Kidney (tissue), 14 donors: ENCODE results near the gene SLC4A2. TPM values are rescaled to one million over a fixed set of nuclear protein-coding genes. Genes with fewer than 3 reads are reported as not detected.

Source experiments
- DNase-seq, 5 donors: peaks; one replicate each; pipeline ENCODE4 v3.0.0-alpha.2; 2013 to 2020
- FAIRE-seq: peaks from 2 replicates; lab custom pipeline; 2012; peaks lifted over from hg19 to GRCh38; lab: Jason Lieb, UNC
- H3K27ac ChIP-seq, 2 donors: one replicate each; pipeline ENCODE4 v1.7.0; 2013; ENCODE audit warnings: low read depth in 2 of 2, low read length in 2 of 2, inconsistent platforms in 1 of 2
- H3K27me3 ChIP-seq: one replicate; pipeline ENCODE4 v1.7.1; 2013; ENCODE audit warnings: low read length, inconsistent platforms; ENCODE audit not compliant: control insufficient read depth, insufficient read depth
- H3K36me3 ChIP-seq, 3 donors: one replicate each; pipeline versions ENCODE4 v1.7.0 to v1.7.1; 2013; ENCODE audit warnings: low read length in 3 of 3, control low read depth in 1 of 3, inconsistent platforms in 1 of 3; ENCODE audit not compliant: insufficient read depth in 3 of 3, control insufficient read depth in 2 of 3
- H3K4me1 ChIP-seq, 3 donors: one replicate each; pipeline versions ENCODE4 v1.7.0 to v1.7.1; 2013; ENCODE audit warnings: low read length in 3 of 3, inconsistent platforms in 1 of 3, low read depth in 1 of 3; ENCODE audit not compliant: control insufficient read depth in 2 of 3, insufficient read depth in 2 of 3
- H3K4me3 ChIP-seq, 3 donors: one replicate each; pipeline versions ENCODE4 v1.7.0 to v1.8.1; 2013; ENCODE audit warnings: low read length in 3 of 3, control low read depth in 1 of 3, inconsistent platforms in 1 of 3
- H3K9ac ChIP-seq, 3 donors: one replicate each; pipeline versions ENCODE4 v1.7.0 to v1.7.1; 2013; ENCODE audit warnings: low read length in 3 of 3, control low read depth in 1 of 3, inconsistent platforms in 1 of 3
- H3K9me3 ChIP-seq, 3 donors: one replicate each; pipeline versions ENCODE4 v1.7.0 to v1.7.1; 2013; ENCODE audit warnings: low read length in 3 of 3, control low read depth in 1 of 3, inconsistent platforms in 1 of 3; ENCODE audit not compliant: control insufficient read depth in 2 of 3, insufficient read depth in 1 of 3
- intact Hi-C: fragments of 100-400 bp; cut with DNase I; formaldehyde crosslinking; loops from one replicate; pipeline ENCODE4 v1.11.1; 2022
- polyA plus RNA-seq: library from polyadenylated mRNA; stranded (reverse); fragments of 350-450 nt; fragmentation: Illumina TruSeq; extraction: RNeasy Lipid Tissue Mini Kit (QIAGEN cat#74804); gene quantifications from one replicate; pipeline ENCODE4 v1.2.3, GENCODE V29; 2014; ENCODE audit warnings: low read depth, low replicate concordance; ENCODE audit not compliant: insufficient read depth
- total RNA-seq: library from RNA; stranded (reverse); fragmentation: NEBNext Ultra II Directional; extraction: Animal tissue kit (Norgen Biotek cat#: 25700); gene quantifications from one replicate; pipeline ENCODE4 v1.2.1, GENCODE V29; 2021
- TF ChIP-seq, protein P1 (sequence below): IDR thresholded peaks from 3 replicates; pipeline ENCODE4 v1.5.1; 2012; ENCODE audit warnings: mild to moderate bottlenecking, moderate library complexity, borderline replicate concordance; ENCODE audit not compliant: insufficient read depth; ENCODE audit errors: extremely low read depth
- donor health status: control.
- donor health status: control.
- donor health status: control.
- donor health status: control.
- donor health status: control.
- donor health status: DM: yes; HTN: yes; CAD: no.
- donor health status: Normal renal cell carcinoma (clear cell type).

Gene SLC4A2
- total and polyA plus RNA-seq, 2 donors from 2014 or later = 104 to 150 TPM

GRCh38 chr7:151082141-151083070, 23.0 kb downstream of the SLC4A2 start:
- H3K4me3 ChIP-seq = peak overlapping the region; percentile 57 to 91 (median 69)
- TF ChIP-seq, protein P1, sequence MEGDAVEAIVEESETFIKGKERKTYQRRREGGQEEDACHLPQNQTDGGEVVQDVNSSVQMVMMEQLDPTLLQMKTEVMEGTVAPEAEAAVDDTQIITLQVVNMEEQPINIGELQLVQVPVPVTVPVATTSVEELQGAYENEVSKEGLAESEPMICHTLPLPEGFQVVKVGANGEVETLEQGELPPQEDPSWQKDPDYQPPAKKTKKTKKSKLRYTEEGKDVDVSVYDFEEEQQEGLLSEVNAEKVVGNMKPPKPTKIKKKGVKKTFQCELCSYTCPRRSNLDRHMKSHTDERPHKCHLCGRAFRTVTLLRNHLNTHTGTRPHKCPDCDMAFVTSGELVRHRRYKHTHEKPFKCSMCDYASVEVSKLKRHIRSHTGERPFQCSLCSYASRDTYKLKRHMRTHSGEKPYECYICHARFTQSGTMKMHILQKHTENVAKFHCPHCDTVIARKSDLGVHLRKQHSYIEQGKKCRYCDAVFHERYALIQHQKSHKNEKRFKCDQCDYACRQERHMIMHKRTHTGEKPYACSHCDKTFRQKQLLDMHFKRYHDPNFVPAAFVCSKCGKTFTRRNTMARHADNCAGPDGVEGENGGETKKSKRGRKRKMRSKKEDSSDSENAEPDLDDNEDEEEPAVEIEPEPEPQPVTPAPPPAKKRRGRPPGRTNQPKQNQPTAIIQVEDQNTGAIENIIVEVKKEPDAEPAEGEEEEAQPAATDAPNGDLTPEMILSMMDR = no peak
- peaks cover 0 to 44% (median 6%) of the 10 kb centered on the region in 3 donors for H3K4me1 ChIP-seq
- intact Hi-C loops = no loop called here
- H3K27me3 ChIP-seq = no peaks in the 10 kb centered on the region
- FAIRE-seq (no peak), DNase-seq (peak in 2 of 5 donors; percentile 76 to 79)
- peaks cover 0 to 2% (median 0%) of the 10 kb centered on the region in 3 donors for H3K36me3 ChIP-seq
- H3K27ac ChIP-seq = peak overlapping the region; percentile 83 to 88
- peak overlapping the region; percentile 42 to 77 (median 58) for H3K9ac ChIP-seq
- no peaks in the 10 kb centered on the region for H3K9me3 ChIP-seq

DNA sequence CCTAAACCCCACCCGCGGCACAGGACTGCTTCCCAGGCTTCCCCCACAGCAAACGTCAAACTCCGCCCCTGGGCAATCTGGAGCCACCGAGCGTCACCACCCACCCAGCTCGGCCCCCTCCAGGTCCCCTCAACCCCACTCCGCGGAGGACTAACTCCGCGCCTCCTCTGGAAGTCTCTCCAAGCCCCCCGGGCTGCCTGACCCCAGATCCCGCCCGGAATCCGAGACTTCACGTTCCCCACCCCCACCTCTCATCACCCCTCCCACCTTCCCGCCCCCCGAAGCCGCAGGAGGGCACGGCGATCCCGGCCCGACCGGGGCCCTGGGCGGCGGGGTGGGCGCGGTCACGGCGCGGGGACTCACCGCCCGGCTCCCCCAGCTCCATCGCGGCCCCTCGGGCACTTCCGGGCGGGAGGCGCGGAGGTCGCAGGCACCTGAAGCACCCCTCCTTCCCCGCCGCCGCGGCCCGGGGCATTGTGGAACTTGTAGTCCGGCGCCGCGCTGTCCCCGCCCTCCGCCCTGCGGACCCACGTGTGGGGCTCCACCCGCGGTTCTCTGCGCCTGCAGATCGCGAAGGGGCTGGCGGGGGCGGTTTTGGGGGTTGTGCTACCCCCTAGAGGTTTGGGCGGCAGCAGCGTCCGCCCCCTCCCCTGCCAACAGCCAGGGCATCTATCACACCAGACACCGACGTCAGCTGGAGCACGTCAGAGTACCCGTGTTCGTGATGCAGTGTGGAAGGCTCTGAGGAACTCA, 23.9 kb downstream of the SLC4A2 start, which contains the start of gene TMUB1:
TMUB1 (minus strand) TSS at position 423 of the 753 bp plus-strand sequence. CDS start 930 bp downstream, outside the sequence.
- DNase-seq = peak; percentile 60 to 94 (median 79)
- FAIRE-seq = no peak

GRCh38 chr7:151083824-151084160, 24.4 kb downstream of the SLC4A2 start:
- intact Hi-C loops = no loop called here
- TF ChIP-seq, protein P1 = no peak
- Histone ChIP-seq H3K4me1 (peaks cover 0 to 50% (median 16%) of the 10 kb centered on the region in 3 donors), H3K27me3 (no peaks in the 10 kb centered on the region), H3K27ac (peak overlapping the region in 1 of 2 donors; percentile 83), H3K4me3 (peak overlapping the region in 2 of 3 donors; percentile 51 to 91), H3K9me3 (no peaks in the 10 kb centered on the region), H3K9ac (no peak overlapping the region), H3K36me3 (no peaks in the 10 kb centered on the region)
- FAIRE-seq (no peak), DNase-seq (no peak)

More for the DNA sequence above, 23.9 kb downstream of the SLC4A2 start, which contains the start of gene TMUB1:
- intact Hi-C loops = no loop called here
- Histone ChIP-seq H3K4me1 (peaks cover 0 to 50% (median 13%) of the 10 kb centered on the region in 3 donors), H3K9me3 (no peaks in the 10 kb centered on the region), H3K9ac (peak within 1 kb of the TSS; percentile 42 to 77 (median 58)), H3K27me3 (no peaks in the 10 kb centered on the region), H3K4me3 (peak within 1 kb of the TSS; percentile 57 to 91 (median 69)), H3K36me3 (no peaks in the 10 kb centered on the region), H3K27ac (peak within 1 kb of the TSS; percentile 83 to 88)
- TF ChIP-seq, protein P1 = no peak
